Pancreas (tissue), 10 donors: ENCODE data around the gene TM9SF4. TPM values are rescaled to one million over a fixed set of nuclear protein-coding genes. Genes with fewer than 3 reads are reported as not detected.
A peak's percentile ranks its signal among the peaks of the same experiment; 100 is the strongest.
"Not testable (repeated sequence)": the region's sequence is repeated elsewhere in the genome, so short reads cannot be mapped to it uniquely, and the experiment has no call there.

Experiments used
- ATAC-seq, 4 donors: fragments of 200-7000 bp; cut with Tn5 transposase; one replicate each; pipeline versions ENCODE4 v1.8.0 to v1.9.1; 2020; ENCODE audit warnings: mild to moderate bottlenecking in 4 of 4, moderate library complexity in 4 of 4
- DNase-seq, 6 donors: peaks; one replicate each; pipeline ENCODE4 v3.0.0-alpha.2; 2020
- FAIRE-seq: peaks from 2 replicates; lab custom pipeline; 2012; peaks lifted over from hg19 to GRCh38; lab: Jason Lieb, UNC
- H3K27ac ChIP-seq, 4 donors: fragments of 200-600 bp; sonication (generic); 1 replicate in 3 of 4; 2 replicates in 1 of 4; pipeline versions ENCODE4 v1.5.0 to v1.8.0; 2020
- H3K27me3 ChIP-seq, 4 donors: fragments of 200-600 bp; one replicate each; pipeline ENCODE4 v1.8.0; 2021
- H3K36me3 ChIP-seq, 3 donors: fragments of 200-600 bp; sonication (generic) in 1 of 3; one replicate each; pipeline versions ENCODE4 v1.5.0 to v1.8.0; 2020 to 2021
- H3K4me1 ChIP-seq, 3 donors: fragments of 200-600 bp; one replicate each; pipeline ENCODE4 v1.8.0; 2021
- H3K4me3 ChIP-seq, 4 donors: fragments of 200-600 bp; sonication (generic) in 2 of 4; one replicate each; pipeline versions ENCODE4 v1.5.0 to v1.8.0; 2020 to 2021
- H3K9me3 ChIP-seq, 4 donors: fragments of 200-600 bp; one replicate each; pipeline ENCODE4 v1.8.0; 2021
- WGBS, 2 donors: extraction: QIAGEN DNeasy Blood & Tissue Kit; methylation state at CpG; one replicate each; pipeline ENCODE4 v1.1.7; 2013; 5-methylcytosine and 5-hydroxymethylcytosine counted together
- intact Hi-C, 3 donors: fragments of 100-400 bp; cut with DNase I; formaldehyde crosslinking; loops; one replicate each; pipeline versions ENCODE4 v1.11.1 to v1.14.2; 2022
- polyA plus RNA-seq, 2 donors: library from polyadenylated mRNA; stranded (reverse); fragments of 200-250 nt; gene quantifications; one replicate each; pipeline ENCODE4 v1.2.3, GENCODE V29; 2013
- total RNA-seq, 6 donors: library from RNA; stranded (reverse); fragmentation: NEBNext Ultra II Directional in 4 of 6; extraction: Animal tissue kit (Norgen Biotek cat#: 25700) in 4 of 6; gene quantifications; one replicate each; pipeline versions ENCODE4 v1.2.1 to v1.2.4, GENCODE V29; 2021 to 2023
- TF ChIP-seq, protein P1 (sequence below), 4 donors: fragments of 200-600 bp; sonication (generic) in 3 of 4; IDR thresholded peaks; one replicate each; pipeline versions ENCODE4 v1.5.0 to v1.8.0; 2021; ENCODE audit warnings: antibody characterized with exemption in 4 of 4
- donor health status: healthy with polysubstance abuse.
- donor health status: DM: no; HTN: no; CAD: no; lungs with moderate emphysema.
- donor health status: DM: no; HTN: no; CAD: no.
- donor health status: control.
- donor health status: control.
- donor health status: Bipolar disorder and iron deficiency.
- donor health status: DM: yes; HTN: yes; CAD: no.
- donor health status: DM: no; HTN: no; CAD: no.
- donor health status: DM: no; HTN: no; CAD: no.
- donor health status: DM: yes; HTN: yes; CAD: no.

Gene TM9SF4
- total and polyA plus RNA-seq, 8 donors: 12.7 to 30.2 (median 20.9) TPM

DNA sequence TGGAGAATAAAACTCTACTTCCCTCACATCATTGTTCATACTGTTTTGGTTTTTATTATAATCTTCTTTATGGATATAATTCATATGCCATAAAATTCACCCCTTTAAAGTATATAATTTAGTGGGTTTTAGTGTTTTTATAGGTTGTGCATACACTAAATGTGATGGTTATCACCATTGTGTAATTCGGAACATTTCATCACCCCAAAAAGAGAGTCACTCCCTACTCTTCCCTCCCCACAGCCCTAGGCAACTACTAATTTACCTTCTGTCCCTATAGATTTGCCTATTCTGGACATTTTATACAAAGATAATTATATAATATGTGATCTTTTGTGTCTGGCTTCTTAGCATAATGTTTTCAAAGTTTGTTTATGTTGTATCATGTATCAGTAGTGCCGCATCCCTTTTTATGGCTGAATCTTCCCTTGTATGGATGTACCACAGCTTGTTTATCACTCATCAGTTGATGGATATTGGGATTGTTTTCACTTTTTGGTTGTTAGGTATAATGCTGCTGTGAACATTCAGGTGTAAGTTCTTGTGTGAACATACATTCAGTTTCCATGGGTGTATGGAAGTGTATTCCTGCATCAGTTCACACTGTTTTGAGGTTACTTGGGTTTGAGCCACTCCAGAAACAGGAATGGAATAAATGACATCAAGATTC lies 4.2 kb downstream of the TM9SF4 start:
- H3K27ac ChIP-seq: no peak overlapping the region
- no peak for ATAC-seq
- H3K4me3 ChIP-seq: no peak overlapping the region
- 88% methylated on average over 2 of the region's 2 CpGs for WGBS, 2 donors
- H3K9me3 ChIP-seq: no peaks in the 10 kb centered on the region
- H3K4me1 ChIP-seq: peaks cover 0 to 23% (median 4%) of the 10 kb centered on the region in 3 donors
- TF ChIP-seq, protein P1, sequence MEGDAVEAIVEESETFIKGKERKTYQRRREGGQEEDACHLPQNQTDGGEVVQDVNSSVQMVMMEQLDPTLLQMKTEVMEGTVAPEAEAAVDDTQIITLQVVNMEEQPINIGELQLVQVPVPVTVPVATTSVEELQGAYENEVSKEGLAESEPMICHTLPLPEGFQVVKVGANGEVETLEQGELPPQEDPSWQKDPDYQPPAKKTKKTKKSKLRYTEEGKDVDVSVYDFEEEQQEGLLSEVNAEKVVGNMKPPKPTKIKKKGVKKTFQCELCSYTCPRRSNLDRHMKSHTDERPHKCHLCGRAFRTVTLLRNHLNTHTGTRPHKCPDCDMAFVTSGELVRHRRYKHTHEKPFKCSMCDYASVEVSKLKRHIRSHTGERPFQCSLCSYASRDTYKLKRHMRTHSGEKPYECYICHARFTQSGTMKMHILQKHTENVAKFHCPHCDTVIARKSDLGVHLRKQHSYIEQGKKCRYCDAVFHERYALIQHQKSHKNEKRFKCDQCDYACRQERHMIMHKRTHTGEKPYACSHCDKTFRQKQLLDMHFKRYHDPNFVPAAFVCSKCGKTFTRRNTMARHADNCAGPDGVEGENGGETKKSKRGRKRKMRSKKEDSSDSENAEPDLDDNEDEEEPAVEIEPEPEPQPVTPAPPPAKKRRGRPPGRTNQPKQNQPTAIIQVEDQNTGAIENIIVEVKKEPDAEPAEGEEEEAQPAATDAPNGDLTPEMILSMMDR (IDR thresholded peaks at IDR 0.05): no peak
- intact Hi-C loops: no loop called here
- DNase-seq: no peak
- no peak for FAIRE-seq
- H3K27me3 ChIP-seq: no peaks in the 10 kb centered on the region
- no peaks in the 10 kb centered on the region for H3K36me3 ChIP-seq

DNA sequence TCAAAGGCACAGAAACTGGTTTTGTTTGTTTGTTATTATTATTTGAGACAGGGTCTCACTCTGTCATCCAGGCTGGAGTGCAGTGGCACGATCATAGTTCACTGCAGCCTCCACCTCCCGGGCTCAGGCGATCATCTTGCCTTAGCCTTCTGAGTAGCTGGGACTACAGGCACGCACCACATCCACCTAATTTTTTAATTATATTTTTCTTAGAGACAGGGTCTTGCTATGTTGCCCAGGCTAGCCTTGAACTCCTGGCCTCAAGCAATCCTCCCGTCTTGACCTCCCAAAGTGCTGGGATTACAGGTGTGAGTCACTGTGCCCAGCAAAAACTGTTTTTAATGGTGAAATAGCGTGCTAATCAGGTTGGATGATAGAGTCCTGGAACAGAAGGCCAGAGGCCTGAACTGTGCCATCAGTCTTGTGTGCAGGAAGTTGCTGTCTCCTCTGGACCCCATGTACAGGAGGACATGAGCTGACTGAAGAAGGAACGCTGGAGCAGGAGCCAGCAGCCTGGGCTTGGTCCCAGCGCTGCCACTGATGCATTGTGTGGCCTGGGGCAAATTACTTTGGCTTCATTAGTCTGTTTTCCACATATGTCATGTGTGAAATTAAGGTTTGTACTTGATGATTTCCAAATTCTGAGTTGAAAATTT lies 4.9 kb downstream of the TM9SF4 start:
- WGBS, 2 donors: 85 to 88% methylated on average over 8 of the region's 8 CpGs
- DNase-seq (no peak), FAIRE-seq (no peak), ATAC-seq (no peak)
- peaks cover 0 to 23% (median 4%) of the 10 kb centered on the region in 3 donors for H3K4me1 ChIP-seq
- TF ChIP-seq, protein P1 (IDR thresholded peaks at IDR 0.05): no peak
- no peak overlapping the region for H3K27ac ChIP-seq
- H3K36me3 ChIP-seq: no peaks in the 10 kb centered on the region
- no peaks in the 10 kb centered on the region for H3K27me3 ChIP-seq
- H3K9me3 ChIP-seq: no peaks in the 10 kb centered on the region
- intact Hi-C loops: no loop called here
- H3K4me3 ChIP-seq: no peak overlapping the region

DNA sequence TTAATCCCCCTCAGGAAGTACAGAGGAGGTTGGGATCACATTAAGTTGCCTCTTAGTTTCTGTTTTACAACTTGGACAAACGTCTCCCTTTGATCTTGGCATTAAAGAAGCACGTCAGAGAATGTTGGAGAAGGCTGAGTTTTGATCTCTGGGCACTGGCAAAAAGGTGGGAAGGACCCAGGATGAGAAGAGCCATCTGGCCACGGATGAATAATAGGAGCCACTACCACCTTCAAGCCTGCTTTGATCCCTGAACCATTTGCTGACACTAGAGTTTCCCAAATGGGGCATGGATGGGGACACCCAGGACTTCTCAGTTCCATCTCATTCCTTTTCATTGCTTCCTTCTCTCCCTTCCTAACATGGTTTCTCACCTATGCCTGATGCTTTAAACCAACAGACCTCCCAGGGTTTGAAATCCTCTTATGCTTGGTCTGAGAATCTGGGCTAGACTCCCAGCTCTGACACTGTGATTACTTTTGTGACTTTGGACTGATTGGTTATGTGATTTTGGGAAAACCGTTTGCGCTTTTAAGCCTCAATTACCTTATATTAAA lies 5.8 kb downstream of the TM9SF4 start:
- ATAC-seq: peak in 1 of 4 donors; percentile 6

DNA sequence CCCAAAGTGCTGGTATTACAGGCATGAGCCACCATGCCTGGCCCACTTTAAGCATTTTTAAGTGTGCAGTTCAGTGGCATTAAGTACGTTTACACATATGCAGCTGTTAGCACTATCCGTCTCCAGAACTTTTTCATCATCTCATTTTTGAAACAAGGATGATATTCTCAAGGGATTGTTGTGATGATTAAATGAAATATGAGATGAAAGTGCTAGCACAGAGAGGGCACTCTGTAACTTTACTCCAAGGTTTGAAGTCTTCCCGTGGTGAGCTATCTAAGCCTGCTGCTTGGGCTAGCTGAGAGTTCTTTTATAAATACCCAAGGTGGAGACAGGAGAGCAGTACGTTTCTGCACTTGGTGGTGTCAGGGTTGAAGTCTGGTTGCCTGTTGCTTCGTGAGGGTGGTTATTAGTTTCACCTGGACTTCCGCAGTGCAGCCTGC lies 6.6 kb downstream of the TM9SF4 start:
- intact Hi-C loops: no loop called here
- TF ChIP-seq, protein P1 (IDR thresholded peaks at IDR 0.05): no peak
- Histone ChIP-seq H3K27me3 (no peaks in the 10 kb centered on the region), H3K27ac (no peak overlapping the region), H3K9me3 (no peaks in the 10 kb centered on the region), H3K36me3 (no peaks in the 10 kb centered on the region), H3K4me3 (no peak overlapping the region), H3K4me1 (peaks cover 0 to 14% (median 0%) of the 10 kb centered on the region in 3 donors)
- no peak for DNase-seq
- WGBS, 2 donors: 78 to 79% methylated on average over 6 of the region's 6 CpGs
- FAIRE-seq: no peak
- ATAC-seq: no peak

More for the DNA sequence above, 5.8 kb downstream of the TM9SF4 start:
- Histone ChIP-seq H3K4me1 (peaks cover 0 to 23% (median 4%) of the 10 kb centered on the region in 3 donors), H3K9me3 (no peaks in the 10 kb centered on the region), H3K27me3 (no peaks in the 10 kb centered on the region), H3K4me3 (no peak overlapping the region), H3K36me3 (no peaks in the 10 kb centered on the region), H3K27ac (no peak overlapping the region)
- FAIRE-seq: no peak
- TF ChIP-seq, protein P1 (IDR thresholded peaks at IDR 0.05): no peak
- WGBS, 2 donors: 60 to 61% methylated on average over 5 of the region's 5 CpGs
- no peak for DNase-seq
- intact Hi-C loops: no loop called here

DNA sequence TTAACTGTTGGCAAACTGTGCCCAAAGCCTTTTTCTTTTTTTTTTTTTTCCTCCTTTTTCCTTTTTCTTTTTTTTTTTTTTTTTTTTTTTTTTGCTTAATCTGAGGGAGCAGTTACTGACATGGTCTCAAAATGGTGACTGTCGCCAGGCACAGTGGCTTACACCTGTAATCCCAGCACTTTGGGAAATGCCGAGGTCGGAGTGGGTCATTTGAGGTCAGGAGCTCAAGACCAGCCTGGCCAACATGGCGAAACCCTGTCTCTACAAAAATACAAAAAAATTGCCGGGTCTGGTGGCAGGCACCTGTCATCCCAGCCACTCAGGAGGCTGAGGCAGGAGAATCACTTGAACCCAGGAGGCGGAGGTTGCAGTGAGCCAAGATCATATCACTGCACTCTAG lies 7.3 kb downstream of the TM9SF4 start:
- H3K27me3 ChIP-seq, ATAC-seq, H3K36me3 ChIP-seq, FAIRE-seq, H3K9me3 ChIP-seq, H3K4me3 ChIP-seq, DNase-seq, intact Hi-C loops: not testable (repeated sequence)
- 90 to 91% methylated on average over 6 of the region's 6 CpGs for WGBS, 2 donors
- peaks cover 0 to 11% (median 0%) of the 10 kb centered on the region in 3 donors for H3K4me1 ChIP-seq
- H3K27ac ChIP-seq: peak overlapping the region in 1 of 4 donors; percentile 12

DNA sequence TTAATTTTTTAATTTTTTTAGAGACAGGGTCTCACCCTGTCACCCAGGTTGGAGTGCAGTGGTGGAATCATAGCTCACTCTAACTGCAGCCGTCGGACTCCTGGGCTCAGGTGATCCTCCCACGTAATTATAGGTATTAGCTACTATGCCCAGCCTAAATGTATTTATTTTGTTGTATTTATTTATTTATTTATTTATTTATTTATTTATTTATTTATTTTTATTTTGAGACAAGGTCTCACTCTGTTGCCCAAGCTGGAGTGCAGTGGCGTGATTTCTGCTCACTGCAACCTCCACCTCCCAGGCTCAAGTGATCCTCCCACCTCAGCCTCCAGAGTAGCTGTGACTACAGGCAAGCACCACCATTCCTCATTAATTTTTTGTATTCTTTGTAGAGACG lies 8.9 kb downstream of the TM9SF4 start:
- 93 to 98% methylated on average over 5 of the region's 5 CpGs for WGBS, 2 donors
- FAIRE-seq, H3K27me3 ChIP-seq, H3K27ac ChIP-seq, ATAC-seq, DNase-seq, H3K4me3 ChIP-seq, H3K9me3 ChIP-seq, H3K36me3 ChIP-seq, intact Hi-C loops: not testable (repeated sequence)
- peaks cover 0 to 11% (median 0%) of the 10 kb centered on the region in 3 donors for H3K4me1 ChIP-seq
